Osteocyte (in vitro differentiated cells): ENCODE data around the gene TSKS. TPM values are rescaled to one million over a fixed set of nuclear protein-coding genes. Genes with fewer than 3 reads are reported as not detected.

Experiments
- DNase-seq: peaks from one replicate; pipeline ENCODE4 v3.0.0; 2021; ENCODE audit warnings: mixed read lengths; ENCODE audit not compliant: unreplicated experiment; ENCODE audit errors: extremely low spot score
- H3K27ac Mint-ChIP-seq: one replicate; pipeline ENCODE4 v1.8.0; 2021; ENCODE audit warnings: mild to moderate bottlenecking, mixed read lengths; ENCODE audit not compliant: unreplicated experiment
- H3K27me3 Mint-ChIP-seq: one replicate; pipeline ENCODE4 v1.8.0; 2021; ENCODE audit warnings: mixed read lengths; ENCODE audit not compliant: unreplicated experiment
- H3K36me3 Mint-ChIP-seq: one replicate; pipeline ENCODE4 v1.8.0; 2021; ENCODE audit warnings: mixed read lengths; ENCODE audit not compliant: unreplicated experiment
- H3K4me1 Mint-ChIP-seq: one replicate; pipeline ENCODE4 v1.8.0; 2021; ENCODE audit warnings: mixed read lengths; ENCODE audit not compliant: unreplicated experiment
- H3K4me3 Mint-ChIP-seq: one replicate; pipeline ENCODE4 v1.8.0; 2021; ENCODE audit warnings: mild to moderate bottlenecking, moderate library complexity, mixed read lengths; ENCODE audit not compliant: unreplicated experiment
- H3K9me3 Mint-ChIP-seq: one replicate; pipeline ENCODE4 v1.8.0; 2021; ENCODE audit warnings: mixed read lengths; ENCODE audit not compliant: unreplicated experiment
- total RNA-seq: library from RNA; stranded (reverse); gene quantifications from 2 replicates; pipeline ENCODE4 v1.2.1, GENCODE V29; 2021
- TF ChIP-seq, protein P1 (sequence below): fragments of 200-600 bp; sonication (generic); IDR thresholded peaks from 2 replicates; pipeline ENCODE4 v1.5.0; 2021; ENCODE audit warnings: antibody characterized with exemption, mild to moderate bottlenecking, moderate library complexity

Gene TSKS
- total RNA-seq, 1 donor from 2014 or later, result not detected

- peaks cover 37% of the 10 kb centered on the region for H3K36me3 Mint-ChIP-seq
- DNase-seq, result no peak
- H3K4me3 Mint-ChIP-seq, result no peak overlapping the region
- peaks cover 4% of the 10 kb centered on the region for H3K4me1 Mint-ChIP-seq
- TF ChIP-seq, protein P1, sequence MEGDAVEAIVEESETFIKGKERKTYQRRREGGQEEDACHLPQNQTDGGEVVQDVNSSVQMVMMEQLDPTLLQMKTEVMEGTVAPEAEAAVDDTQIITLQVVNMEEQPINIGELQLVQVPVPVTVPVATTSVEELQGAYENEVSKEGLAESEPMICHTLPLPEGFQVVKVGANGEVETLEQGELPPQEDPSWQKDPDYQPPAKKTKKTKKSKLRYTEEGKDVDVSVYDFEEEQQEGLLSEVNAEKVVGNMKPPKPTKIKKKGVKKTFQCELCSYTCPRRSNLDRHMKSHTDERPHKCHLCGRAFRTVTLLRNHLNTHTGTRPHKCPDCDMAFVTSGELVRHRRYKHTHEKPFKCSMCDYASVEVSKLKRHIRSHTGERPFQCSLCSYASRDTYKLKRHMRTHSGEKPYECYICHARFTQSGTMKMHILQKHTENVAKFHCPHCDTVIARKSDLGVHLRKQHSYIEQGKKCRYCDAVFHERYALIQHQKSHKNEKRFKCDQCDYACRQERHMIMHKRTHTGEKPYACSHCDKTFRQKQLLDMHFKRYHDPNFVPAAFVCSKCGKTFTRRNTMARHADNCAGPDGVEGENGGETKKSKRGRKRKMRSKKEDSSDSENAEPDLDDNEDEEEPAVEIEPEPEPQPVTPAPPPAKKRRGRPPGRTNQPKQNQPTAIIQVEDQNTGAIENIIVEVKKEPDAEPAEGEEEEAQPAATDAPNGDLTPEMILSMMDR, result no peak
- H3K9me3 Mint-ChIP-seq, result no peaks in the 10 kb centered on the region
- H3K27ac Mint-ChIP-seq, result peak overlapping the region; percentile 17
- no peaks in the 10 kb centered on the region for H3K27me3 Mint-ChIP-seq
Measured at GRCh38 chr19:49780861-49781260, 17.8 kb upstream of the TSKS start.

GRCh38 chr19:49779731-49780555, 16.8 kb upstream of the TSKS start:
- TF ChIP-seq, protein P1, result no peak
- H3K4me1 Mint-ChIP-seq, result peaks cover 4% of the 10 kb centered on the region
- H3K9me3 Mint-ChIP-seq, result no peaks in the 10 kb centered on the region
- H3K36me3 Mint-ChIP-seq, result peaks cover 31% of the 10 kb centered on the region
- peak overlapping the region; percentile 17 for H3K27ac Mint-ChIP-seq
- no peak for DNase-seq
- H3K27me3 Mint-ChIP-seq, result no peaks in the 10 kb centered on the region
- no peak overlapping the region for H3K4me3 Mint-ChIP-seq

GRCh38 chr19:49776371-49776764, 13.3 kb upstream of the TSKS start:
- no peak overlapping the region for H3K27ac Mint-ChIP-seq
- TF ChIP-seq, protein P1, result no peak
- no peaks in the 10 kb centered on the region for H3K27me3 Mint-ChIP-seq
- H3K9me3 Mint-ChIP-seq, result no peaks in the 10 kb centered on the region
- peaks cover 19% of the 10 kb centered on the region for H3K36me3 Mint-ChIP-seq
- no peak for DNase-seq
- peaks cover 10% of the 10 kb centered on the region for H3K4me1 Mint-ChIP-seq
- H3K4me3 Mint-ChIP-seq, result no peak overlapping the region

DNA sequence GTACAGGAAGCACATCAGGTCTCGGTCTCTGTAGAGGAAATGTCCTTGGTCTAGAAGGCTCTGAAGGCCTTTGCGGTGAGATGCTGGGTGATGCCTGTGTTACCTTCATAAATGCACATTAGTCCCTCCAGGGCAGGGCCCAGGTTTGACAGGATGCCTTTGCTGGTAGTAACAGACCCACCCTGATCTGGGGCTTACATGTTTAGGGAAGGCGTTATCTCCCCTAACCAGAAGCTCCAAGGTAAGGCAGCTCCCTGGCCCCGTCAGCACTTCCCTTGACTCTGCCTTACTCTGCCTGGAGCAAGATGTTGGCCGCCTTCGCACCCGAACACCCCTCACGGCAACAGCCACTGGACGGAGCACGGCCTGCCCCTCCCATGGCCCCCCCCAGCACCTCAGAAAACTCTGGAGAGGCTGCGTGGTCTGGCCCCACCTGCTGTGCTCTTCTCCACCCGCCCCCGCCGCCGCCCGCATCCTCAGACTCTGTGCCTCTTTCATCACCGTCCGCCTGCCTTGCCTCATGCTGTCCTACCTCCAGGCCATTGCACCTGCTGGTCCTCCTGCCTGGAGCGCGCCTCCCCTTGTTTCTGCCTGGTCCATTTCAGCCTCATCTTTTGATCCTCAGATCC, 12.8 kb upstream of the TSKS start:
- Mint-ChIP-seq H3K36me3 (peaks cover 19% of the 10 kb centered on the region), H3K4me3 (no peak overlapping the region), H3K27ac (no peak overlapping the region), H3K27me3 (no peaks in the 10 kb centered on the region), H3K4me1 (peaks cover 8% of the 10 kb centered on the region), H3K9me3 (no peaks in the 10 kb centered on the region)
- TF ChIP-seq, protein P1, result no peak
- no peak for DNase-seq

DNA sequence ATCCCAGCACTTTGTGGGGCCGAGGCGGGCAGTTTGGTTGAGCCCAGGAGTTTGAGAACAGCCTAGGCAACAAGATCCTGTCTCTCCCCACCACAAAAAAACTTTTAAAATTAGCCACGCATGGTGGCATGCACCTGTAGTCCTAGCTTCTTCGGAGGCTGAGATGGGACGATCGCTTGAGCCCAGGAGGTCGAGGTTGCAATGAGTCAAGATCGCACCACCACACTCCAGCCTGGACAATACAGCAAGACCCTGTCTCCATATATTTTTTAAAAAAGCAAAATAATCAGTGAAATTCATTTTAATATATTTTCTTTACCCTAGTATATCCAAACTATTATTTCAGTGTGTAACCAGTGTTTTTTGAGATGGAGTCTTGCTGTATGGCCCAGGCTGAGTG, 11.9 kb upstream of the TSKS start:
- H3K36me3 Mint-ChIP-seq, result peaks cover 13% of the 10 kb centered on the region
- no peaks in the 10 kb centered on the region for H3K9me3 Mint-ChIP-seq

More for the DNA sequence above, 11.9 kb upstream of the TSKS start:
- no peak overlapping the region for H3K27ac Mint-ChIP-seq
- TF ChIP-seq, protein P1, result no peak
- no peaks in the 10 kb centered on the region for H3K27me3 Mint-ChIP-seq
- DNase-seq, result no peak
- H3K4me3 Mint-ChIP-seq, result no peak overlapping the region
- peaks cover 6% of the 10 kb centered on the region for H3K4me1 Mint-ChIP-seq
